GM19099 (cell line): ENCODE data around the gene FAM90A1.
"Not testable (repeated sequence)": the region's sequence is repeated elsewhere in the genome, so short reads cannot be mapped to it uniquely, and the experiment has no call there.

ENCODE experiments used
- POLR2A ChIP-seq: IDR thresholded peaks from 3 replicates; pipeline ENCODE4 v1.6.1; 2011; ENCODE audit warnings: low read depth; ENCODE audit not compliant: insufficient read length; ENCODE audit errors: extremely low read depth

Gene FAM90A1

DNA sequence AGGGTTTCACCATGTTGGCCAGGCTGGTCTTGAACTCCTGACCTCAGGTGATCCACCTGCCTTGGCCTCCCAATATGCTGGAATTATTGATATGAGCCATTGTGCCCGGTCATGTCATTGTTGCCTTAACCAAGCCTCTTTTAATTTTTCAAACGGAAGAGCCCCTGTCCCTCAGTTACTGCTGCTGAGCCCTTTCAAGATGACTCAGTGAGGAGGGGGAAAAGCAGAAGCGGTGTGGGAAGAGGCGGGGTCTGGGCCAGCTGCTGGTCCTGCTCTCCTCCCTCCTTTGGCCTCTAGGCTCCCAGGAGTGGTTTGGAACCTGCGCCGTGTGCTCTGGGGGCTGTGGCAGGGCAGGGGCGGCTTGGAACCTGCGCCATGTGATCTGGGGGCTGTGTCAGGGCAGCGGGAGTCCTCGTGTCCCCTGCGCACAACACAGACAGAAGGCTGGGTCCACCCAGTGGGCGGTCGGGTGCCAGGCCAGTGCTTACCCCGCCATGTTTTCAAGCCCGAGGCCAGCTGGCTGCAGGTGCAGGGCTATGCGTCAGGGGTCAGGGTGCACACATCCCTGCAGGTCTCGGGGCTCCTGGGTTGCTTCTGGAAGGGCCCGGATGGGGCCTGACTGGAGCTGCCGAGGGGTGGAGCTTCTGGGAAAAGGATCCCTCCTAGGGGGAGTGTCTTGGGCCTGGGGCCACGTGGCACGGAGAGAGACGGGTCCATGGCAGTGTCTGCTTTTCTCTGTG is at the start of gene FAM90A1:
TSS of gene FAM90A1 (minus strand) at position 627 of the 740 bp plus-strand sequence. CDS start 2,786 bp downstream, outside the sequence.
- not testable (repeated sequence) for TF ChIP-seq POLR2A

DNA sequence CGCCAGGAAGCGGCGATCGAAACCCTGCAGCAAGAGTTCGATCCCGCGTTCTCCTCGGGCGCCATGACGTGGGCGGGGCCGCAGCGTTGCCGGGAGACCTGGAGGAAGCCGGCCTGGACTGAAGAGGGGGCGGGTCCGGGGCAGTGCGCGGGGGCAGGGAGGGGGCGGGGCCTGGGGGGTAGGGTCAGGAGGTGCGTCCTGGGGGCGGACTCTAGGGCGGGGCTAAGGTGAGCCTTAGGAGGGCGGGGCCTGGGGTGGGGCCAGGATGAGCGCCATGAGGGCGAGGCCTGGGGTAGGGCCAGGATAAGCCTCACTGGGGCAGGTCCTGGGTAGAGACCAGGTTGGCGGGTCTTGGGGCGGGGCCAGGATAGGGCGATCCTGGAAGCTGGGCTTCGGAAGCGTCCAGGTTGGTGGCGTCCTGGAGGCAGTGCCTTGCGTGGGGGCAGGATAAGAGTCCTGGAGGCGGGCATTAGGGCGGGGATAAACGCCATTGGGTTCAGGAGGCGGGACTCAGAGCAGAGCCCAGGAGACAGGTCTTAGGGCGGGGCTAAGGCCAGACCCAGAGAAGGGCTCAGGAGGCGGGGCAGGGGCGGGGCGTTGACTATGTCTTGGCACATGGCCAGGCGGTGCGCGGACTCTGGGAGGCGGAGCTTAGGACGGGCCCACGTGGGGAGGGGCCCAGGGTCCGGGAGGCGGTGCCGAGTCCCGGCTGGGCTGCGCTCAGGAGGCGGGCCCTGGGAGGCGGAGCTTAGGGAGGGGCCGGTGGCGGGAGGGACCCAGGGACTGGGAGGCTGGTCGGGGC is 15.7 kb upstream of the FAM90A1 start:
- peak; percentile 42 for TF ChIP-seq POLR2A

DNA sequence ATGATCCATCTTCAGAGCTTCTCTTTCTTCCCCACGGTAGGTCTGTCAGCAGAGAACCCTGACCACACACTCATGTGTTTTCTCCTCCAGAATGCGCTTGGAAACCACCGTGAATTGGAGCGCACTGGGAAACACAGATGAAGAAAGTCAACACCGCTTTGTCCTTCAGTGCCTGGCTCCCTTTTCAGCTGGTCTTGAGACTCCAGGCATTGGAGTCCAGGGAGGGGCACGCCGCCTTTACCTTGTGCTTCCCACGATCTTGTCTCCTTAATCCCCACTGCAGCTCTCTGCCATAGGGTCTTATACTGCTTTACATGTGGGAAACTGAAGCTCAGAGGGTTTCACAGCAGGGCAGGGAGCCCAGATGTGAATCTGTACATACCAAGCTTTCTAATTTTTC is 1.1 kb downstream of the FAM90A1 start:
- no peak for TF ChIP-seq POLR2A
